Right lung (tissue), 5 donors: Measurements from ENCODE around the gene ERLEC1. TPM values are rescaled to one million over a fixed set of nuclear protein-coding genes. Genes with fewer than 3 reads are reported as not detected.

Experiments
- polyA plus RNA-seq, 5 donors: library from polyadenylated mRNA; unstranded; fragments of 120-200 nt; gene quantifications; one replicate each; pipeline versions ENCODE4 v1.2.1 to v1.2.3, GENCODE V29; 2013; ENCODE audit warnings: inconsistent platforms in 1 of 5, low replicate concordance in 1 of 5; ENCODE audit not compliant: insufficient read length in 5 of 5, insufficient read depth in 1 of 5

ERLEC1 gene
- polyA plus RNA-seq, 5 donors = 56.4 to 62.5 (median 61.3) TPM

Other genes starting within 250 kb of the ERLEC1 start
- gene CHAC2, start 19.2 kb upstream of the ERLEC1 start, polyA plus RNA-seq = 1 to 10 TPM; 1.4 to 3.3 (median 2.1) TPM
- 10 to 100 TPM; 28.3 to 37.6 (median 33.7) TPM for gene ASB3, start 91 bp upstream of the ERLEC1 start, polyA plus RNA-seq
- 1 to 10 TPM; 2.8 to 4.6 (median 3.3) TPM for gene GPR75, start 72.9 kb downstream of the ERLEC1 start, polyA plus RNA-seq
- gene PSME4, start 183.9 kb downstream of the ERLEC1 start, polyA plus RNA-seq = 10 to 100 TPM; 38.5 to 48.9 (median 44.1) TPM